Astrocyte (in vitro differentiated cells and primary cell): ENCODE data around the gene MKI67.
A peak's percentile ranks its signal among the peaks of the same experiment; 100 is the strongest.

Experiments used
- EZH2 ChIP-seq: IDR thresholded peaks from 2 replicates; pipeline ENCODE4 v1.6.1; 2012; ENCODE audit warnings: mild to moderate bottlenecking, low read length, inconsistent platforms; ENCODE audit not compliant: insufficient read depth
- TF ChIP-seq, protein P1 (sequence below): IDR thresholded peaks from 2 replicates; pipeline ENCODE4 v1.5.1; 2011; ENCODE audit warnings: low read depth, mild to moderate bottlenecking, inconsistent platforms, low read length, moderate library complexity; ENCODE audit not compliant: insufficient read depth

DNA sequence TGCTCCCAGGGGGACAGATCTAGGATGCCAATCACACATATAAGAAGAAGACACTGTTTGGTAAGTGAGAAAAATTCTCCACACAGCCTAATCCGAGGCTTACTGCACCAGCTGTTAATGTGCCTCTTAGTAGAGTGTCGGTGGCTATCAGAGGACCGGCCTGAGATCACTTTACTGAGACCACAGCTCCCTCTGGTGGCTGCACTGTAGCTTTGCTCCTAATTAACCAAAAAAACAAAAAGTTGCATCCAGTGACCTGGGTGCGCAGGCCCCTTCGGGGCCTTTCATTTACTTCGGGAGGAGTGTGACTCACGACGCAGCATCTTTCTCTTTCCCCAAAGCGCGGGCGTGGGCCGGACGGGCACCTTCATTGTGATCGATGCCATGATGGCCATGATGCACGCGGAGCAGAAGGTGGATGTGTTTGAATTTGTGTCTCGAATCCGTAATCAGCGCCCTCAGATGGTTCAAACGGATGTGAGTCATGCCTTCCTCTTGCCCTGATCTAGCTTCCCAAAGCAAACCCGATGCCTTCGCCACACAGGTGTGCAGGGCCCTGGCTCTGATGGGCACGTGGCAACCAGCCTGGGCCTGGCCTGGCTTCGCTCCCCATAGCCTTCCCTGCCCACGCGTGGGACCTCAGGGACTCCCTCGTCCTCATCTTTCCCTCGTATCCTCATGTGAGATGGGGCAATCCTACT, 56.7 kb downstream of the MKI67 start:
- TF ChIP-seq, protein P1, sequence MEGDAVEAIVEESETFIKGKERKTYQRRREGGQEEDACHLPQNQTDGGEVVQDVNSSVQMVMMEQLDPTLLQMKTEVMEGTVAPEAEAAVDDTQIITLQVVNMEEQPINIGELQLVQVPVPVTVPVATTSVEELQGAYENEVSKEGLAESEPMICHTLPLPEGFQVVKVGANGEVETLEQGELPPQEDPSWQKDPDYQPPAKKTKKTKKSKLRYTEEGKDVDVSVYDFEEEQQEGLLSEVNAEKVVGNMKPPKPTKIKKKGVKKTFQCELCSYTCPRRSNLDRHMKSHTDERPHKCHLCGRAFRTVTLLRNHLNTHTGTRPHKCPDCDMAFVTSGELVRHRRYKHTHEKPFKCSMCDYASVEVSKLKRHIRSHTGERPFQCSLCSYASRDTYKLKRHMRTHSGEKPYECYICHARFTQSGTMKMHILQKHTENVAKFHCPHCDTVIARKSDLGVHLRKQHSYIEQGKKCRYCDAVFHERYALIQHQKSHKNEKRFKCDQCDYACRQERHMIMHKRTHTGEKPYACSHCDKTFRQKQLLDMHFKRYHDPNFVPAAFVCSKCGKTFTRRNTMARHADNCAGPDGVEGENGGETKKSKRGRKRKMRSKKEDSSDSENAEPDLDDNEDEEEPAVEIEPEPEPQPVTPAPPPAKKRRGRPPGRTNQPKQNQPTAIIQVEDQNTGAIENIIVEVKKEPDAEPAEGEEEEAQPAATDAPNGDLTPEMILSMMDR, result peak; percentile 85
- no peak for TF ChIP-seq EZH2
